GM12872 (cell line): ENCODE results near the gene ZNF654.

Experiments used
- CTCF ChIP-seq: IDR thresholded peaks from 3 replicates; pipeline ENCODE4 v1.5.1; 2011; ENCODE audit warnings: low read depth, mild to moderate bottlenecking, low read length, moderate library complexity; ENCODE audit not compliant: insufficient read depth

The ZNF654 gene

GRCh38 chr3:88031642-88032077 lies 27.4 kb upstream of the ZNF654 start:
- no peak for TF ChIP-seq CTCF

GRCh38 chr3:88032245-88032644 lies 26.8 kb upstream of the ZNF654 start:
- TF ChIP-seq CTCF = no peak

- TF ChIP-seq CTCF = no peak
These were observed 26.0 kb upstream of the ZNF654 start for GRCh38 chr3:88033079-88033478.

- no peak for TF ChIP-seq CTCF
These were observed 25.2 kb upstream of the ZNF654 start for GRCh38 chr3:88033808-88034207.

- TF ChIP-seq CTCF = no peak
These were observed 24.4 kb upstream of the ZNF654 start for GRCh38 chr3:88034491-88035275.

GRCh38 chr3:88036221-88036620 lies 22.8 kb upstream of the ZNF654 start:
- no peak for TF ChIP-seq CTCF

GRCh38 chr3:88038566-88038965 lies 20.5 kb upstream of the ZNF654 start:
- TF ChIP-seq CTCF = no peak

- no peak for TF ChIP-seq CTCF
These were observed 18.5 kb upstream of the ZNF654 start for GRCh38 chr3:88040529-88040928.
